C4-2B (cell line): ENCODE data around the gene PREX1.

ENCODE experiments used
- H3K27ac ChIP-seq: fragments of 450-650 bp; 2 replicates; pipeline ENCODE4 v1.5.1; 2017
- CTCF ChIP-seq: fragments of 450-650 bp; conservative IDR thresholded peaks from 2 replicates; pipeline ENCODE4 v1.5.1; 2017; ENCODE audit warnings: mild to moderate bottlenecking
- ZFX ChIP-seq: fragments of 450-650 bp; IDR thresholded peaks from 2 replicates; pipeline ENCODE4 v1.6.1; 2017

Gene PREX1

GRCh38 chr20:48801197-48801596 is 26.6 kb downstream of the PREX1 start:
- H3K27ac ChIP-seq = no peak overlapping the region
- TF ChIP-seq CTCF (no peak), ZFX (no peak)

- no peak for TF ChIP-seq CTCF
- no peak for TF ChIP-seq ZFX
- no peak overlapping the region for H3K27ac ChIP-seq
Measured at GRCh38 chr20:48800177-48800576, 27.6 kb downstream of the PREX1 start.

- TF ChIP-seq CTCF (no peak), ZFX (no peak)
- no peak overlapping the region for H3K27ac ChIP-seq
Measured at GRCh38 chr20:48799328-48800105, 28.3 kb downstream of the PREX1 start.

GRCh38 chr20:48797850-48798747 is 29.7 kb downstream of the PREX1 start:
- TF ChIP-seq CTCF (no peak), ZFX (no peak)
- H3K27ac ChIP-seq = no peak overlapping the region

GRCh38 chr20:48797275-48797825 is 30.4 kb downstream of the PREX1 start:
- TF ChIP-seq CTCF (no peak), ZFX (no peak)
- H3K27ac ChIP-seq = no peak overlapping the region

GRCh38 chr20:48795732-48796131 is 32.1 kb downstream of the PREX1 start:
- no peak for TF ChIP-seq CTCF
- no peak for TF ChIP-seq ZFX
- H3K27ac ChIP-seq = no peak overlapping the region
